GM12874 (cell line): Measurements from ENCODE around the gene CIAO3.

Source experiments
- CTCF ChIP-seq: IDR thresholded peaks from 2 replicates; pipeline ENCODE4 v1.5.1; 2011; ENCODE audit warnings: low read depth, mild to moderate bottlenecking, control low read depth, low read length, moderate library complexity; ENCODE audit not compliant: insufficient read depth

CIAO3 gene

GRCh38 chr16:725463-726187 is 15.2 kb downstream of the CIAO3 start:
- no peak for TF ChIP-seq CTCF

GRCh38 chr16:725041-725376 is 15.8 kb downstream of the CIAO3 start:
- TF ChIP-seq CTCF, result no peak

DNA sequence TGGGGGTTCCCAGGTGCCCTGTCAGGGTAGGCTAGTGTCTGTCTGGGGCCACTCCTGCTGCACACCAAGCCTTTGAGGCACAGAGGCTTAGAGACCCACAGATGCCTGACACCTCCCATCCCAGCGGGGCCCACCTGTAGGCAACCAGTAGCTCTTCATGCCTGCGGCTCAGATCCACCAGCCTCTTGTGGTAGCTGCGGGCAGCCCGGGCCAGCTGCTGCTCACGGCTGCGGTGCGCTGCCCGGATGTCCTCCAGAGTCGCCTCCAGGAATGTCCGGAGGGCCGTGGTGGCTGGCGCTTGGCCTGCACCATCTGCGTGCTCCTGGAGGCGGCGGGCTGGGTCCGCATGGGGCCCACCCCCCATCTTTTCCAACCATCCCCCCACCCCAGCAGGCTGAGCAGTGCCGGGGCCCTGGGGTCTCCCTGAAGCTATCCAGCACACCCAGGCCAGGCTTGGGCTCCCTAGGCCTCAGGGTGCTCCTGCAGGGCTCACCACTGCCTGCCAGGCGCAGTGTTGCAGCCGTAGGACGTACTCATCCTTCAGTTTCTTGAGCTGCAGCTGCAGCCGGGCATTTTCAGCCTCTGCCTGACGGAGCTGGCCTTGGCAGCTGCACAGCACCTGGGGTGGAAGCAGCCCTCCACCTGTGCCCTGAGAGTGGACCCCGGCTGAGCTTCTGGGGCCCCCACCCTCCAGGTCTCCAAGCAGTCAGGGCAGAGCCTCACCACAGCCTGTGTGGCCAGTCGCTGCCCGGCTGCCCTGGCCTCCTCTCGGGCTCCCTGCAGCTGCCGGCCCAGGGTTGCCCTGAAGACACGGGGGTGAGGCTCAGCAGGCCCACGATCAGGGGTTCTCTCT is 16.4 kb downstream of the CIAO3 start:
- TF ChIP-seq CTCF, result no peak

GRCh38 chr16:723695-724094 is 17.1 kb downstream of the CIAO3 start:
- TF ChIP-seq CTCF, result no peak

- TF ChIP-seq CTCF, result no peak
Measured at GRCh38 chr16:722835-723633, 17.8 kb downstream of the CIAO3 start.

DNA sequence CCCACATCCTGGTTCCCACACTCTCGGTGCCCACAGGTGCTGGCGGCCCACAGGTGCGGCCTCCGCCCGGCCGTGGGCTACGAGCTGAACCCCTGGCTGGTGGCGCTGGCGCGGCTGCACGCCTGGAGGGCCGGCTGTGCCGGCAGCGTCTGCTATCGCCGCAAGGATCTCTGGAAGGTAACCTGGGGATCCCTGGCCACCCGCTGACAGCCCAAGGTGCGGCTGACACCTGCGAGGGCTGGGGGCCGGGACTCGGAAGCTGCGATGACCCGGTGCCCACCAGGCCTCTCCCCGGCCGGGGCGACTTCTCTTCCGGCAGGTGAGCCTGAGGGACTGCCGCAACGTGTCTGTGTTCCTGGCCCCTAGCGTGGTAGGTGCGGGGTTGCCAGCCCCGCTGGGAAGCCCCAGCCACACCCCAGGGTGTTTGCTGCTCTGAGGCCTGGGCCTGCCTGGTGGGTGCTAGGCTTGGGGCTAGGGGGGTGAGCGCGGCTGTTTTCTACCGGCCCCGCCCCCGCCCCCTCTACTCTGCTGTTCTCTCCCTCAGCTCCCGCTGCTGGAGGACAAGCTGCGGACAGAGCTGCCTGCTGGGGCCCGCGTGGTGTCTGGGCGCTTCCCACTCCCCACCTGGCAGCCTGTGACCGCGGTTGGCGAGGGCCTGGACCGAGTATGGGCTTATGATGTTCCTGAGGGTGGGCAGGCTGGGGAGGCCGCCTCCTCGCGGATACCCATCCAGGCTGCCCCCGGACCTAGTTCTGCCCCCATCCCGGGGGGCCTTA is 18.8 kb downstream of the CIAO3 start:
- no peak for TF ChIP-seq CTCF
